ENCODE results near the gene SRCAP.

GRCh38 chr16:30706046-30706445 lies 7.1 kb downstream of the SRCAP start:
- TF ChIP-seq GATA2 (IDR thresholded peaks at IDR 0.05; ENCODE audit: low read depth, low read length) (no peak), GATA3 (IDR thresholded peaks at IDR 0.05; ENCODE audit: low read depth, low read length) (no peak)

Measured in SH-SY5Y (cell line).